H9 (cell line): Measurements from ENCODE around the gene RARS1. TPM values are rescaled to one million over a fixed set of nuclear protein-coding genes. Genes with fewer than 3 reads are reported as not detected.

Source experiments
- DNase-seq: peaks from one replicate; pipeline ENCODE4 v3.0.0-alpha.2; 2017
- H2AFZ ChIP-seq: one replicate; pipeline ENCODE4 v1.6.1; 2013; ENCODE audit warnings: mild to moderate bottlenecking, low read length, control low read depth, moderate library complexity
- H2AK5ac ChIP-seq: 2 replicates; pipeline ENCODE4 v1.6.1; 2013; ENCODE audit warnings: low read length, control low read depth, mixed read lengths; ENCODE audit not compliant: insufficient read length
- H2BK120ac ChIP-seq: one replicate; pipeline ENCODE4 v1.6.1; 2013; ENCODE audit warnings: low read depth, mild to moderate bottlenecking, low read length, control low read depth, inconsistent platforms; ENCODE audit not compliant: poor library complexity, severe bottlenecking
- H2BK12ac ChIP-seq: 2 replicates; pipeline ENCODE4 v1.6.1; 2013; ENCODE audit warnings: low read length, control low read depth, mixed read lengths, low read depth; ENCODE audit not compliant: insufficient read length
- H2BK15ac ChIP-seq: 2 replicates; pipeline ENCODE4 v1.6.1; 2013; ENCODE audit warnings: low read depth, low read length, control low read depth
- H2BK20ac ChIP-seq: one replicate; pipeline ENCODE4 v1.6.1; 2013; ENCODE audit warnings: low read depth, mild to moderate bottlenecking, low read length, control low read depth, inconsistent platforms; ENCODE audit not compliant: poor library complexity, severe bottlenecking
- H2BK5ac ChIP-seq: 2 replicates; pipeline ENCODE4 v1.6.1; 2013; ENCODE audit warnings: low read length, control low read depth, mixed read lengths; ENCODE audit not compliant: insufficient read length
- H3K14ac ChIP-seq: 2 replicates; pipeline ENCODE4 v1.6.1; 2013; ENCODE audit warnings: low read length, control low read depth; ENCODE audit not compliant: insufficient read depth
- H3K18ac ChIP-seq: 2 replicates; pipeline ENCODE4 v1.6.1; 2013; ENCODE audit warnings: low read depth, mild to moderate bottlenecking, mixed read lengths, low read length, control low read depth; ENCODE audit not compliant: insufficient read length
- H3K23ac ChIP-seq: 2 replicates; pipeline ENCODE4 v1.6.1; 2013; ENCODE audit warnings: low read length, control low read depth, mixed read lengths, low read depth; ENCODE audit not compliant: insufficient read length
- H3K23me2 ChIP-seq: 2 replicates; pipeline ENCODE4 v1.6.1; 2013; ENCODE audit warnings: low read depth, mild to moderate bottlenecking, mixed read lengths, low read length, control low read depth; ENCODE audit not compliant: insufficient read length, poor library complexity, severe bottlenecking
- H3K27ac ChIP-seq: 2 replicates; pipeline ENCODE4 v1.5.1; 2013; ENCODE audit warnings: low read length, control low read depth, mixed read lengths, low read depth; ENCODE audit not compliant: insufficient read length
- H3K27me3 ChIP-seq: 2 replicates; pipeline ENCODE4 v1.6.1; 2013; ENCODE audit warnings: low read length, control low read depth, inconsistent platforms; ENCODE audit not compliant: insufficient read depth
- H3K4ac ChIP-seq: 2 replicates; pipeline ENCODE4 v1.6.1; 2013; ENCODE audit warnings: low read depth, mild to moderate bottlenecking, control low read depth, inconsistent platforms, low read length, moderate library complexity
- H3K4me1 ChIP-seq: 2 replicates; pipeline ENCODE4 v1.6.1; 2013; ENCODE audit warnings: low read length, control low read depth, inconsistent platforms; ENCODE audit not compliant: insufficient read depth
- H3K4me2 ChIP-seq: 2 replicates; pipeline ENCODE4 v1.6.1; 2013; ENCODE audit warnings: low read length, control low read depth, mixed read lengths; ENCODE audit not compliant: insufficient read length, insufficient read depth
- H3K56ac ChIP-seq: 2 replicates; pipeline ENCODE4 v1.6.1; 2013; ENCODE audit warnings: low read depth, mild to moderate bottlenecking, mixed read lengths, low read length, control low read depth; ENCODE audit not compliant: insufficient read length
- H3K79me1 ChIP-seq: 2 replicates; pipeline ENCODE4 v1.6.1; 2013; ENCODE audit warnings: low read depth, mild to moderate bottlenecking, moderate library complexity, low read length, control low read depth, inconsistent platforms; ENCODE audit not compliant: insufficient read depth, poor library complexity, severe bottlenecking
- H3K79me2 ChIP-seq: 2 replicates; pipeline ENCODE4 v1.6.1; 2013; ENCODE audit warnings: low read length, control low read depth, inconsistent platforms; ENCODE audit not compliant: insufficient read depth
- H3K9ac ChIP-seq: 2 replicates; pipeline ENCODE4 v1.6.1; 2013; ENCODE audit warnings: low read length, control low read depth, mixed read lengths; ENCODE audit not compliant: insufficient read length; ENCODE audit errors: extremely low read depth
- H3K9me3 ChIP-seq: one replicate; pipeline ENCODE4 v1.6.1; 2013; ENCODE audit warnings: low read depth, low read length, inconsistent platforms; ENCODE audit not compliant: control insufficient read depth
- H3T11ph ChIP-seq: one replicate; pipeline ENCODE4 v1.6.1; 2013; ENCODE audit warnings: mild to moderate bottlenecking, low read length, control low read depth, inconsistent platforms
- H4K20me1 ChIP-seq: one replicate; pipeline ENCODE4 v1.6.1; 2013; ENCODE audit not compliant: control insufficient read depth, insufficient read length, insufficient read depth
- H4K5ac ChIP-seq: 2 replicates; pipeline ENCODE4 v1.6.1; 2013; ENCODE audit warnings: low read depth, mild to moderate bottlenecking, mixed read lengths, low read length, control low read depth; ENCODE audit not compliant: insufficient read length
- H4K8ac ChIP-seq: replicated peaks from 2 replicates; pipeline ENCODE4 v1.6.1; 2013; ENCODE audit warnings: low read length, control low read depth, mixed read lengths, low read depth; ENCODE audit not compliant: insufficient read length
- H4K91ac ChIP-seq: 2 replicates; pipeline ENCODE4 v1.6.1; 2013; ENCODE audit warnings: low read depth, mild to moderate bottlenecking, moderate library complexity, mixed read lengths, low read length, control low read depth; ENCODE audit not compliant: insufficient read length
- H3K27ac Mint-ChIP-seq, 3 experiments: 2 replicates in 2 of 3; 3 replicates in 1 of 3; pipeline ENCODE4 v1.8.0; 2020 to 2021; ENCODE audit warnings: mixed read lengths in 3 of 3, mild to moderate bottlenecking in 1 of 3, moderate library complexity in 1 of 3
- H3K27me3 Mint-ChIP-seq: 2 replicates; pipeline ENCODE4 v1.8.0; 2021; ENCODE audit warnings: low read depth, mild to moderate bottlenecking, moderate library complexity, mixed read lengths
- H3K36me3 Mint-ChIP-seq, 3 experiments: 2 replicates in 2 of 3; 3 replicates in 1 of 3; pipeline ENCODE4 v1.8.0; 2020 to 2021; ENCODE audit warnings: low read depth in 3 of 3, mixed read lengths in 3 of 3; ENCODE audit not compliant: insufficient read depth in 1 of 3
- H3K4me1 Mint-ChIP-seq, 2 experiments: 2 replicates each; pipeline ENCODE4 v1.8.0; 2020; ENCODE audit warnings: mixed read lengths in 2 of 2
- H3K4me3 Mint-ChIP-seq, 2 experiments: 2 replicates in 1 of 2; 3 replicates in 1 of 2; pipeline ENCODE4 v1.8.0; 2020 to 2021; ENCODE audit warnings: mild to moderate bottlenecking in 2 of 2, mixed read lengths in 2 of 2, moderate library complexity in 1 of 2
- H3K9me3 Mint-ChIP-seq, 2 experiments: 2 replicates in 1 of 2; 3 replicates in 1 of 2; pipeline ENCODE4 v1.8.0; 2020; ENCODE audit warnings: mild to moderate bottlenecking in 2 of 2, mixed read lengths in 2 of 2, moderate library complexity in 1 of 2
- CTCF ChIP-seq: fragments of 200-600 bp; sonication (generic); conservative IDR thresholded peaks from 3 replicates; pipeline ENCODE4 v1.8.0; 2021; ENCODE audit warnings: antibody characterized with exemption, mild to moderate bottlenecking
- WGBS: extraction: QIAGEN DNeasy Blood & Tissue Kit; methylation state at CpG from one replicate; pipeline ENCODE4 v1.1.7; 2013; ENCODE audit warnings: missing lambda C conversion rate, low lambda C conversion rate, mixed read lengths; ENCODE audit not compliant: insufficient read length; ENCODE audit errors: extremely low coverage; 5-methylcytosine and 5-hydroxymethylcytosine counted together
- total RNA-seq: library from RNA; stranded (reverse); gene quantifications from 2 replicates; pipeline ENCODE4 v1.2.1, GENCODE V29; 2021

The RARS1 gene
- total RNA-seq, 1 experiment from 2014 or later = 108 TPM

GRCh38 chr5:168553377-168554130 lies 67.3 kb downstream of the RARS1 start:
- no peak overlapping the region for H2BK15ac ChIP-seq
- Mint-ChIP-seq H3K27ac (no peak overlapping the region), H3K36me3 (peaks cover 40 to 66% (median 59%) of the 10 kb centered on the region in 3 experiments), H3K4me3 (no peak overlapping the region), H3K27me3 (no peaks in the 10 kb centered on the region), H3K9me3 (no peaks in the 10 kb centered on the region), H3K4me1 (no peaks in the 10 kb centered on the region)
- no peaks in the 10 kb centered on the region for H3K23me2 ChIP-seq
- no peak overlapping the region for H4K8ac ChIP-seq
- H3K4ac ChIP-seq = no peak overlapping the region
- no peak for TF ChIP-seq CTCF
- no peak overlapping the region for H2BK120ac ChIP-seq
- no peak overlapping the region for H2BK20ac ChIP-seq
- H4K91ac ChIP-seq = no peak overlapping the region
- no peak overlapping the region for H3K14ac ChIP-seq
- no peaks in the 10 kb centered on the region for H3K4me1 ChIP-seq
- H3K18ac ChIP-seq = no peak overlapping the region
- H3K4me2 ChIP-seq = no peak overlapping the region
- no peak overlapping the region for H2BK5ac ChIP-seq
- no peak overlapping the region for H2AFZ ChIP-seq
- no peaks in the 10 kb centered on the region for H3K9me3 ChIP-seq
- WGBS = no CpG with 5 or more reads among the region's 2 CpGs
- H3K56ac ChIP-seq = no peak overlapping the region
- no peak overlapping the region for H3T11ph ChIP-seq
- no peaks in the 10 kb centered on the region for H4K20me1 ChIP-seq
- H3K79me1 ChIP-seq = peaks cover 6% of the 10 kb centered on the region
- no peak overlapping the region for H3K27ac ChIP-seq
- no peak overlapping the region for H2BK12ac ChIP-seq
- H2AK5ac ChIP-seq = no peak overlapping the region
- no peak overlapping the region for H3K23ac ChIP-seq
- no peak for DNase-seq
- no peaks in the 10 kb centered on the region for H3K27me3 ChIP-seq
- H3K9ac ChIP-seq = no peak overlapping the region
- no peak overlapping the region for H4K5ac ChIP-seq
- no peaks in the 10 kb centered on the region for H3K79me2 ChIP-seq
